GM12801 (cell line): ENCODE measurements around the gene PRDM5.

ENCODE experiments used
- TF ChIP-seq, protein P1 (sequence below): IDR thresholded peaks from one replicate; pipeline ENCODE4 v1.5.1; 2011; ENCODE audit warnings: control low read depth; ENCODE audit not compliant: insufficient read length; ENCODE audit errors: extremely low read depth

The PRDM5 gene

DNA sequence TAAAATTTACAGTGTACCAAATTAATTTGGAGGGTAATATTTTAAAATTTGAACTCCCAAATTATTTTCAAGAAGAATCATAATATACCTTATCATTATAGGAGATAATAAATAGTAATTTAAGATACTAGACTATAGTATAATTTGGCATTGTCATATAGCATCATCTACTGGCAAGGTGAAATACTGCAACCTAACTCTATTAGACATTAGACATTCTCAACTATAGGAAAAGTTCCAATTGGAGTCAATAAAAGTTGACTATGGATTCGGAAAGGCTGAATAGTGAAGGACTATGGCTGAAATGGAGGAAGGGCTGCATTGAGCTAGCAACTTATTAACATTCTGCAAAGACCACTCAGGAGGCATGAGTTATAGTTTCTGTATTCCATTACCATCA lies 113.0 kb downstream of the PRDM5 start:
- TF ChIP-seq, protein P1, sequence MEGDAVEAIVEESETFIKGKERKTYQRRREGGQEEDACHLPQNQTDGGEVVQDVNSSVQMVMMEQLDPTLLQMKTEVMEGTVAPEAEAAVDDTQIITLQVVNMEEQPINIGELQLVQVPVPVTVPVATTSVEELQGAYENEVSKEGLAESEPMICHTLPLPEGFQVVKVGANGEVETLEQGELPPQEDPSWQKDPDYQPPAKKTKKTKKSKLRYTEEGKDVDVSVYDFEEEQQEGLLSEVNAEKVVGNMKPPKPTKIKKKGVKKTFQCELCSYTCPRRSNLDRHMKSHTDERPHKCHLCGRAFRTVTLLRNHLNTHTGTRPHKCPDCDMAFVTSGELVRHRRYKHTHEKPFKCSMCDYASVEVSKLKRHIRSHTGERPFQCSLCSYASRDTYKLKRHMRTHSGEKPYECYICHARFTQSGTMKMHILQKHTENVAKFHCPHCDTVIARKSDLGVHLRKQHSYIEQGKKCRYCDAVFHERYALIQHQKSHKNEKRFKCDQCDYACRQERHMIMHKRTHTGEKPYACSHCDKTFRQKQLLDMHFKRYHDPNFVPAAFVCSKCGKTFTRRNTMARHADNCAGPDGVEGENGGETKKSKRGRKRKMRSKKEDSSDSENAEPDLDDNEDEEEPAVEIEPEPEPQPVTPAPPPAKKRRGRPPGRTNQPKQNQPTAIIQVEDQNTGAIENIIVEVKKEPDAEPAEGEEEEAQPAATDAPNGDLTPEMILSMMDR = no peak

DNA sequence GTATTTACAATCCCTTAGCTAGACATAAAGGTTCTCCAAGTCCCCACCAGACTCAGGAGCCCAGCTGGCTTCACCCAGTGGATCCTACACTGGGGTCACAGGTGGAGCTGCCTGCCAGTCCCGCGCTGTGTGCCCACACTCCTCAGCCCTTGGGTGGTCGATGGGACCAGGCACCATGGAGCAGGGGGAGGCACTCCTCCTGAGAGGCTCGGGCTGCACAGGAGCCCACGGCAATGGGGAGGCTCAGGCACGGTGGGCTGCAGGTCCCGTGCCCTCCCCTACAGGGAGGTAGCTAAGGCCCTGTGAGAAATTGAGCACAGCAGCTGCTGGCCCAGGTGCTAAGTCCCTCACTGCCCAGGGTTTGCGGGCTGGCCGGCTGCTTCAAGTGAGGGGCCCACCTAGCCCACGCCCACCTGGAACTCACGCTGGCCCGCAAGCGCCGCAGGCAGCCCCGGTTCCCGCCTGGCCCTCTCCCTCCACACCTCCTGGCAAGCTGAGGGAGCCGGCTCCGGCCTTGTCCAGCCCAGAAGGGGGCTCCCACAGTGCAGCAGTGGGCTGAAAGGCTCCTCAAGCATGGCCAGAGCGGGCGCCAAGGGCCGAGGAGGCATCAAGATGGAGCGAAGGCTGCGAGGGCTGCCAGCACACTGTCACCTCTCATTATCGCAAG lies 113.9 kb downstream of the PRDM5 start:
- TF ChIP-seq, protein P1 = no peak

DNA sequence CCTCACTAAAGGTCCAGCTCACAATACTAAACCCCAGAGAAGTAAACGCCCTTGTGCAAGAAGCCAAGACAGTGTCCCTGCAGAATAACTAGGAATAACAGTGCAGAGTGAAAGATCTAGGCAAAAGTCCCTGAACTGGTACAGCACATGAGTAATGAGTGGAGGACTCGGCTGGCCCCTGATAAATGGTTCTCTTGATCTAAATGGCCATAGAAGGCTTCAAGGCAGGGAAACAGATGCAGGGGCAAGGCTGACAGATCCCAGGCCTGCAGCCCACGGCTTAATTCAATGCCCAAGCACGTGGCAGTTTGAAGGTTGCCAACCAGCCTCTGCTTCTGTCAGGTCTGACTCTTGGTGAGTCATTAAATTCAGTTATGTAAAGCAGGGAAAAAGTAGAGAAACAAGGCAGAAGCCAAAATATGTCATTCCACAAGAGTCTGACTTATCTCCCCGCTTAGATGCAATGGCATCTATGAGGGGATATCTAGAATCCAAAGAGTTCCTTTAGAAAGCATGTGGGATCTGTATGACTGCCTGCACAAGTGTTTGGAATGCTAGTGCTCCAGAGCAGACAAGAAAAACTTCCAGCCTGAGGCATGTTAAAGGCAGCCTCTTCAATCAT lies 121.3 kb downstream of the PRDM5 start:
- TF ChIP-seq, protein P1 = no peak

DNA sequence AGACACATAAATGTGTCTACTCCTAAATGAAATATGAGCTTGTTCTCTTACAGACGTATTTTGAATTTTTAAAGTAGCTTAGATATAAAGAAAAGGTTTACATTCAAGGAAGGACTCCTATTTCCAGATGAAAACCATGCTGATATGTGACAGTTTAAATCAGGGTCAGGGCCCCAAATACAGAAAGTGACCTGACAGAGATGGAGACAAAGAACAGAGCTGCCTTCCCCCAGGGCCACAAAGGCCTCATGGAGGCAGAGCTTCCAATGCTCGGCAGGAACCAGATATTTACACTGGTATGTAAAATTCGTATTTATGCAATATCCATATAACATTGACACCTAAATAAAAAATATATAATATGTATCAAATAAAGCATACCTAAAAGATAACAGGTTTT lies 124.0 kb downstream of the PRDM5 start:
- TF ChIP-seq, protein P1 = no peak

DNA sequence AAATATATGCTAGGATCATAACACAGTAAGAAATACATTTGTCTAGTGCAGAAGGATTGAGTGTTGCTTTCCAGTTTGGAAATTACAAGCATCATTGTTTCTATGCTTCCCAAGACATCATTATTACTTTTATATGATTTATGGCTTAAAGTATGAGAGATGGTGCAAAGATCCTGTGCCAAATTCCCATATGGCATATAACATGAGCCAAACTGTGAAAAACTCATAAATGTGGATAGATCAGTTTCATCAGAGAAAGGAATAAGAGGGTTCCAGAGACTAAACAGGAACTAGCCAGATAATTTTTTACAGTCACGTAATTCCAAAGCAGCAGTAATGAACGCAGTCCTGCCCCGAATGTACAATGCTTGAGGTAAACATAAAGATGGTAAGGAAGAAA lies 126.3 kb downstream of the PRDM5 start:
- TF ChIP-seq, protein P1 = no peak

DNA sequence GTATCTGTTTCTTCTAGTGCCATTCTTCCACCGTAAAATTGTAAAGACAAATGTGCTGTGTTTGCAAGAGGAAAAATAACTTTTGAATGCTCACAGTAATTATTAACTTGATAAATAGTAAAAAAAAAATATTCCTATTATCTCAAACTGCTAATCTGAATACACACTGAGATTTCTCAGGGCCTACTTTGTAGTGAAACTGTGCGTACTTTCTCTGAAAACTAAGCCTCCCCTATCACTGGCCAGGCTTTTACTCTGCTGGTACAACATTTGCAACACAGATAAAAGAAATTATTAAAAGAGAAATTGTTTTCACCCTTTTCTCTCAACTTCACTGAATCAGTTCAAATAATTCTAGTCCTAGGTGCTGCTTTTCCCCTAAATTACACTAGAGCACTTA lies 137.3 kb downstream of the PRDM5 start:
- TF ChIP-seq, protein P1 = no peak

DNA sequence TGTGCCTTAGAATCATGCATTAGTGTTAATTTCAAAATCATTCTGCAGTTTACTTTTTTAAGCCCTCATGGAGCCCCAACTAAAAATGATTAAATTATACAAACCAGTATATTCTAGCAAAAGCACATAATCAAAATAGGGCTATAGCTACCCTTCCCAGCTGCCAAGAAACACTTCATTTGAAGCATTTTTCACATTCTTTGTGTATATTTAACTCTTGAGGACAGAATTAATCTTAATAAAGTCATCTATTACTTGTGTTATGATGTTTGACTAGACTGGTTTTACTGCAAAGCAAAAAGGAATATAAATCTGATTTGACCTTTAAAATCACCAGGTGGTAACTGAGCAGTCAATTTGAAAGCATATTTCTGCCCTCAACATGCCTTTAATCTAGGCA lies 145.1 kb downstream of the PRDM5 start:
- TF ChIP-seq, protein P1 = no peak
